ENCODE results near the gene ERBB4. TPM values are rescaled to one million over a fixed set of nuclear protein-coding genes. Genes with fewer than 3 reads are reported as not detected.

ERBB4 gene
- total RNA-seq, 1 donor from 2014 or later = 1.2 TPM

DNA sequence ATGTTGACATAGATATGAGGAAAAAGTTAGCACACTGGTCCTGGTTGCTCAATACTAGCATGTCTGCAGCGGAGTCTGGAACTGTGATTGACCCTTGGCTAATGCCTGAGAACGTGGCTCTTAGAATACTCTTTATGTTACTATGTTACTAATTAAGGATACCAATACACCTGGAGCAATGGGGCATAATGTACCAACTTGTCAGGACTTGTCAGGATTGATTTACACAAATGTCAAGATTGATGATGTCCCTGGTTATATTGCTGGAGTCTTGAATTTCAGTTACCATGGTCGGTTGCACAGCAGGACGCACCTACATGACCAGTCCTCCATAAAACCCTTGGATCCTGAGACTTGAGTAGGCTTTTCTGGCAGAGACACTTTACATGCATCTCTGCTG, 1171.3 kb downstream of the ERBB4 start:
- Mint-ChIP-seq H3K9me3 (ENCODE audit: unreplicated experiment) (peaks cover 2% of the 10 kb centered on the region), H3K4me1 (ENCODE audit: low read depth, unreplicated experiment) (peaks cover 9% of the 10 kb centered on the region), H3K36me3 (ENCODE audit: low read depth, unreplicated experiment) (no peaks in the 10 kb centered on the region), H3K27ac (ENCODE audit: unreplicated experiment) (no peak overlapping the region), H3K27me3 (ENCODE audit: low read depth, unreplicated experiment) (no peaks in the 10 kb centered on the region), H3K4me3 (ENCODE audit: unreplicated experiment) (no peak overlapping the region)
- Histone ChIP-seq H3K4me3 (ENCODE audit: insufficient read depth, low read depth, low read length) (no peak overlapping the region), H3K27me3 (ENCODE audit: insufficient read depth, low read length) (no peaks in the 10 kb centered on the region), H3K4me1 (ENCODE audit: insufficient read depth, low read length) (no peaks in the 10 kb centered on the region), H4K20me1 (ENCODE audit: insufficient read depth, low read length) (no peaks in the 10 kb centered on the region), H3K4me2 (ENCODE audit: low read length) (peak overlapping the region; percentile 9), H2AFZ (ENCODE audit: low read depth, low read length) (peak overlapping the region; percentile 20), H3K79me2 (ENCODE audit: insufficient read depth, low read length) (no peaks in the 10 kb centered on the region), H3K9ac (ENCODE audit: low read length) (no peak overlapping the region), H3K27ac (ENCODE audit: low read depth, low read length) (no peak overlapping the region), H3K9me3 (ENCODE audit: insufficient read depth, low read depth, low read length) (no peaks in the 10 kb centered on the region), H3K36me3 (ENCODE audit: insufficient read depth, low read length) (no peaks in the 10 kb centered on the region)
- TF ChIP-seq EZH2 (IDR thresholded peaks at IDR 0.05; ENCODE audit: insufficient read depth, low read length) = no peak
- TF ChIP-seq, protein P1, sequence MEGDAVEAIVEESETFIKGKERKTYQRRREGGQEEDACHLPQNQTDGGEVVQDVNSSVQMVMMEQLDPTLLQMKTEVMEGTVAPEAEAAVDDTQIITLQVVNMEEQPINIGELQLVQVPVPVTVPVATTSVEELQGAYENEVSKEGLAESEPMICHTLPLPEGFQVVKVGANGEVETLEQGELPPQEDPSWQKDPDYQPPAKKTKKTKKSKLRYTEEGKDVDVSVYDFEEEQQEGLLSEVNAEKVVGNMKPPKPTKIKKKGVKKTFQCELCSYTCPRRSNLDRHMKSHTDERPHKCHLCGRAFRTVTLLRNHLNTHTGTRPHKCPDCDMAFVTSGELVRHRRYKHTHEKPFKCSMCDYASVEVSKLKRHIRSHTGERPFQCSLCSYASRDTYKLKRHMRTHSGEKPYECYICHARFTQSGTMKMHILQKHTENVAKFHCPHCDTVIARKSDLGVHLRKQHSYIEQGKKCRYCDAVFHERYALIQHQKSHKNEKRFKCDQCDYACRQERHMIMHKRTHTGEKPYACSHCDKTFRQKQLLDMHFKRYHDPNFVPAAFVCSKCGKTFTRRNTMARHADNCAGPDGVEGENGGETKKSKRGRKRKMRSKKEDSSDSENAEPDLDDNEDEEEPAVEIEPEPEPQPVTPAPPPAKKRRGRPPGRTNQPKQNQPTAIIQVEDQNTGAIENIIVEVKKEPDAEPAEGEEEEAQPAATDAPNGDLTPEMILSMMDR (IDR thresholded peaks at IDR 0.05; ENCODE audit: insufficient read depth, low read depth, low read length) = no peak
- DNase-seq (ENCODE audit: low read depth) (no peak), FAIRE-seq (no peak)

DNA sequence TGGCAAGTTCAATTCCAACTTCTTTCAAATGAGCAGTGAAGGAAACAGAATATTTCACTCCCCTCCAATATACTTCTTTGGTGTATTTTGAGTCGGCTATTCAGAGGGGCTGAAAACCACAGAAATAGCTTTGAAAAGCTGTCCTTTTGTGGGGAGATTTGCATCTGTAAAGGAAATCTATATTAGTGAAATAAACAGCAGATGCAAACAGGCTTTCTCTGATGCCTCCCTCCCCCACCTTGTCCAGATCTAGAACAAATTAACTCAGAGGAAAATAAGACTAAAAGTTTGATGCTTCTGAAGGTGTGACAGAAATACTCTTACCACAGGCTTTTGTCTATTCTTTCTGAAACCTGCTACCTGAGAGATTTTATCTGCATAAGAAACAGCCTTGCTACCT, 1173.7 kb downstream of the ERBB4 start:
- H3K36me3 ChIP-seq (ENCODE audit: insufficient read depth, low read length) = no peaks in the 10 kb centered on the region
- no peaks in the 10 kb centered on the region for H3K9me3 ChIP-seq (ENCODE audit: insufficient read depth, low read depth, low read length)
- no peaks in the 10 kb centered on the region for H3K4me1 ChIP-seq (ENCODE audit: insufficient read depth, low read length)
- no peaks in the 10 kb centered on the region for H4K20me1 ChIP-seq (ENCODE audit: insufficient read depth, low read length)
- H3K36me3 Mint-ChIP-seq (ENCODE audit: low read depth, unreplicated experiment) = no peaks in the 10 kb centered on the region
- H3K27ac ChIP-seq (ENCODE audit: low read depth, low read length) = no peak overlapping the region
- no peaks in the 10 kb centered on the region for H3K79me2 ChIP-seq (ENCODE audit: insufficient read depth, low read length)
- no peaks in the 10 kb centered on the region for H3K27me3 Mint-ChIP-seq (ENCODE audit: low read depth, unreplicated experiment)
- DNase-seq (ENCODE audit: low read depth) = no peak
- no peak overlapping the region for H3K4me3 ChIP-seq (ENCODE audit: insufficient read depth, low read depth, low read length)
- no peaks in the 10 kb centered on the region for H3K27me3 ChIP-seq (ENCODE audit: insufficient read depth, low read length)
- peaks cover 9% of the 10 kb centered on the region for H3K4me1 Mint-ChIP-seq (ENCODE audit: low read depth, unreplicated experiment)
- H3K9ac ChIP-seq (ENCODE audit: low read length) = no peak overlapping the region
- no peak overlapping the region for H3K4me3 Mint-ChIP-seq (ENCODE audit: unreplicated experiment)
- H2AFZ ChIP-seq (ENCODE audit: low read depth, low read length) = no peak overlapping the region
- FAIRE-seq = no peak
- H3K4me2 ChIP-seq (ENCODE audit: low read length) = no peak overlapping the region
- no peak overlapping the region for H3K27ac Mint-ChIP-seq (ENCODE audit: unreplicated experiment)
- H3K9me3 Mint-ChIP-seq (ENCODE audit: unreplicated experiment) = peaks cover 2% of the 10 kb centered on the region
- TF ChIP-seq EZH2 (IDR thresholded peaks at IDR 0.05; ENCODE audit: insufficient read depth, low read length) = no peak
- TF ChIP-seq, protein P1 (IDR thresholded peaks at IDR 0.05; ENCODE audit: insufficient read depth, low read depth, low read length) = no peak

DNA sequence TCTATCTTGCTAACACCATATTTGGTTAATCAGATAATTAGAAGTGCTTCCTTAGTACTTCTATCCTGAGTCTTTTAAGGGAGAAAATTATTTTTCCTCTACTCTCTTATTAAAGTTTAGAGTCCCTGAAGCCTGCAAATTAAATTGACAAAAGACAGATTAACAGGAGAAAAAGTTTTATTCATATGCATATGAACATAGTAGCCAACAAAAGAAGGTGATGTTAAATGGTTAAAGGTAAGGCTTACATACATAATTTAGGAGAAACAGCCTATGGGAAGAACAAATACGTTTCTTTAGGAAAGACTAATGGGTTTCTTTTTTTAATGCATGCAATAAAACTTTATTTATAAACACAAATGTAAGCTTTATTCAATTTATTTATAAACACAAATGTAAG, 1177.2 kb downstream of the ERBB4 start:
- FAIRE-seq (no peak), DNase-seq (ENCODE audit: low read depth) (no peak)
- TF ChIP-seq, protein P1 (IDR thresholded peaks at IDR 0.05; ENCODE audit: insufficient read depth, low read depth, low read length) = no peak
- no peak for TF ChIP-seq EZH2 (IDR thresholded peaks at IDR 0.05; ENCODE audit: insufficient read depth, low read length)
- no peak overlapping the region for H3K27ac ChIP-seq (ENCODE audit: low read depth, low read length)
- no peaks in the 10 kb centered on the region for H3K36me3 Mint-ChIP-seq (ENCODE audit: low read depth, unreplicated experiment)
- peaks cover 2% of the 10 kb centered on the region for H3K9me3 Mint-ChIP-seq (ENCODE audit: unreplicated experiment)
- no peak overlapping the region for H3K27ac Mint-ChIP-seq (ENCODE audit: unreplicated experiment)
- H3K4me1 Mint-ChIP-seq (ENCODE audit: low read depth, unreplicated experiment) = no peaks in the 10 kb centered on the region
- H3K27me3 Mint-ChIP-seq (ENCODE audit: low read depth, unreplicated experiment) = no peaks in the 10 kb centered on the region
- no peaks in the 10 kb centered on the region for H3K9me3 ChIP-seq (ENCODE audit: insufficient read depth, low read depth, low read length)
- H3K9ac ChIP-seq (ENCODE audit: low read length) = no peak overlapping the region
- no peak overlapping the region for H3K4me2 ChIP-seq (ENCODE audit: low read length)
- H3K4me3 ChIP-seq (ENCODE audit: insufficient read depth, low read depth, low read length) = no peak overlapping the region
- no peaks in the 10 kb centered on the region for H3K27me3 ChIP-seq (ENCODE audit: insufficient read depth, low read length)
- no peak overlapping the region for H3K4me3 Mint-ChIP-seq (ENCODE audit: unreplicated experiment)
- no peaks in the 10 kb centered on the region for H3K4me1 ChIP-seq (ENCODE audit: insufficient read depth, low read length)
- no peak overlapping the region for H2AFZ ChIP-seq (ENCODE audit: low read depth, low read length)
- H3K79me2 ChIP-seq (ENCODE audit: insufficient read depth, low read length) = no peaks in the 10 kb centered on the region
- no peaks in the 10 kb centered on the region for H4K20me1 ChIP-seq (ENCODE audit: insufficient read depth, low read length)
- no peaks in the 10 kb centered on the region for H3K36me3 ChIP-seq (ENCODE audit: insufficient read depth, low read length)

All from astrocyte (in vitro differentiated cells and primary cell).